Nephron progenitor cell (in vitro differentiated cells): ENCODE results near the gene TCAP.
A peak's percentile ranks its signal among the peaks of the same experiment; 100 is the strongest.

Experiments used
- DNase-seq: peaks from one replicate; pipeline ENCODE4 v3.0.0; 2021
- H3K27ac Mint-ChIP-seq: 2 replicates; pipeline ENCODE4 v1.8.0; 2021; ENCODE audit warnings: mild to moderate bottlenecking, moderate library complexity, mixed read lengths
- H3K27me3 Mint-ChIP-seq: 2 replicates; pipeline ENCODE4 v1.8.0; 2021; ENCODE audit warnings: mild to moderate bottlenecking, low read depth, mixed read lengths; ENCODE audit not compliant: poor library complexity
- H3K36me3 Mint-ChIP-seq: 2 replicates; pipeline ENCODE4 v1.8.0; 2021; ENCODE audit warnings: low read depth, mixed read lengths
- H3K4me1 Mint-ChIP-seq: 2 replicates; pipeline ENCODE4 v1.8.0; 2021; ENCODE audit warnings: mixed read lengths
- H3K4me3 Mint-ChIP-seq: 2 replicates; pipeline ENCODE4 v1.8.0; 2021; ENCODE audit warnings: mild to moderate bottlenecking, moderate library complexity, mixed read lengths
- H3K9me3 Mint-ChIP-seq: 2 replicates; pipeline ENCODE4 v1.8.0; 2021; ENCODE audit warnings: mild to moderate bottlenecking, moderate library complexity, mixed read lengths
- TF ChIP-seq, protein P1 (sequence below): fragments of 200-600 bp; sonication (generic); IDR thresholded peaks from 2 replicates; pipeline ENCODE4 v1.5.0; 2021; ENCODE audit warnings: antibody characterized with exemption

The TCAP gene

DNA sequence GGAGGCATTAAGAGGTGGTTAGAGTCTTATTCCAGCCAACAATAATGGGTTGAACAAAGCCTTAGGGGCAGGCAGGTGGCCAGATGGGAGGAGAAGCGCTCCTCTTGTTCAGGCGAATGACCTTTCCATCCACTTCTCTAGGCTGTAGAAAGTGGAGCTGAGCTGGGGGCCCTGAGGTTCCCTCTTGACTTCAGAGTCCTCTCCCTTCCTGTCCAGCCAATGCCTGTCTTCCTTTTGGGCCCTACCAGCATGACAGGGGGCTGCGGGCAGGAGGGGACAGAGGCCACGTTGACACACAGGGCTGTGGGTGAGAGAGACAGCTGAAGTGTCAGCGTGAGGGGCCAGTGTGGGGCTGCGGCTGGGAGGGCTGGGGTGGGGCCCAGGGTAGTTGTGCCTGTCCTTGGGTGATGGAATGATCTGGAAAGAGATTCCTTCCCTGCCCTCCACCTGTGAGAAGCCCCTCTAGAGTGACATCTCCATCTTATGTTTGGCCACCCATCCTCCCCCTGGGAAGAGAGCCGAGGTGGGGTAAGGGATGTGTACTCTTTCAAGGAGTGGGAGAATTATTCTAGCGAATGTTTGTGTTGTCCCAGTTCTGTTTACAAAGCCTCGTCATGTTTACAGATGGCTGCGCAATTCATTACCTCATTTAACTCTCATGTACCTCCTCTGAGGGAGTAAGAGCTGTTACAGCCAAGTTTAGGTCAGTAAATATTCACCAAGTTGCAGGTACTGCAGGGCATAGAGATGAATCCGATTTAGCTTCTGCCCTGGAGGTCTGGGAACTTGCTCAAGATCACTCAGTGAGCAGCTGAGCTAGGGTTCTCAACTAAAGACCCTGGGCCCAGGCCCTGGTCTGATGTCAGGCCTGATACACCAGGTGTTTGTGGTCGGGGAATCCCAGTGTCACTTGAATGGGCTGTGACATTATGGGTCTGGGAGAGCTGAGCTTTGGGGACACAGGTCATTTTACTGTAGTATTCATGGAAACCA is 38.0 kb downstream of the TCAP start:
- H3K27me3 Mint-ChIP-seq, result peaks cover 18% of the 10 kb centered on the region
- H3K9me3 Mint-ChIP-seq, result no peaks in the 10 kb centered on the region
- peak overlapping the region; percentile 65 for H3K27ac Mint-ChIP-seq
- DNase-seq, result no peak
- TF ChIP-seq, protein P1, sequence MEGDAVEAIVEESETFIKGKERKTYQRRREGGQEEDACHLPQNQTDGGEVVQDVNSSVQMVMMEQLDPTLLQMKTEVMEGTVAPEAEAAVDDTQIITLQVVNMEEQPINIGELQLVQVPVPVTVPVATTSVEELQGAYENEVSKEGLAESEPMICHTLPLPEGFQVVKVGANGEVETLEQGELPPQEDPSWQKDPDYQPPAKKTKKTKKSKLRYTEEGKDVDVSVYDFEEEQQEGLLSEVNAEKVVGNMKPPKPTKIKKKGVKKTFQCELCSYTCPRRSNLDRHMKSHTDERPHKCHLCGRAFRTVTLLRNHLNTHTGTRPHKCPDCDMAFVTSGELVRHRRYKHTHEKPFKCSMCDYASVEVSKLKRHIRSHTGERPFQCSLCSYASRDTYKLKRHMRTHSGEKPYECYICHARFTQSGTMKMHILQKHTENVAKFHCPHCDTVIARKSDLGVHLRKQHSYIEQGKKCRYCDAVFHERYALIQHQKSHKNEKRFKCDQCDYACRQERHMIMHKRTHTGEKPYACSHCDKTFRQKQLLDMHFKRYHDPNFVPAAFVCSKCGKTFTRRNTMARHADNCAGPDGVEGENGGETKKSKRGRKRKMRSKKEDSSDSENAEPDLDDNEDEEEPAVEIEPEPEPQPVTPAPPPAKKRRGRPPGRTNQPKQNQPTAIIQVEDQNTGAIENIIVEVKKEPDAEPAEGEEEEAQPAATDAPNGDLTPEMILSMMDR, result no peak
- H3K4me1 Mint-ChIP-seq, result peaks cover 59% of the 10 kb centered on the region
- H3K4me3 Mint-ChIP-seq, result no peak overlapping the region
- peaks cover 4% of the 10 kb centered on the region for H3K36me3 Mint-ChIP-seq

DNA sequence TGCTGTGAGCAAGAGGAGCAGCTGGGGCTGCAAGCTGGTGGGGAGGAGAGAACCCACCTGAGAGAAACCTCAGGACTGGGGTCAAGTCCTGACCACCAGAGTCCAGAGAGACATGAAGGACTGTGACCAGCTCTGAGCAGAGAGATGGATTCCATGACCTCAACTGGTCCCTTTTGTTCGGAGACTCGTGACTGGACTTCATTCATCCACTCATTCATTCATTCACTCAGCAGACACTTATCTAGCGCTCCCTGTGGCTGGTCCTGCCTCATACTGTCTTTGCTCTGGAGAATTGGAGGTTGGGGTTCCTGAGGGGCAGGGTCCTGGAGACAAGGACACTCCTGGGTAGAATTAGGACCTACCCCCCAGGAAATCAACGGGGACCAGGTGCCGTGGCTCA is 38.8 kb downstream of the TCAP start:
- peaks cover 4% of the 10 kb centered on the region for H3K36me3 Mint-ChIP-seq
- no peak overlapping the region for H3K27ac Mint-ChIP-seq
- H3K9me3 Mint-ChIP-seq, result no peaks in the 10 kb centered on the region
- TF ChIP-seq, protein P1, result no peak
- peaks cover 16% of the 10 kb centered on the region for H3K27me3 Mint-ChIP-seq
- DNase-seq, result no peak
- no peak overlapping the region for H3K4me3 Mint-ChIP-seq
- peaks cover 57% of the 10 kb centered on the region for H3K4me1 Mint-ChIP-seq

DNA sequence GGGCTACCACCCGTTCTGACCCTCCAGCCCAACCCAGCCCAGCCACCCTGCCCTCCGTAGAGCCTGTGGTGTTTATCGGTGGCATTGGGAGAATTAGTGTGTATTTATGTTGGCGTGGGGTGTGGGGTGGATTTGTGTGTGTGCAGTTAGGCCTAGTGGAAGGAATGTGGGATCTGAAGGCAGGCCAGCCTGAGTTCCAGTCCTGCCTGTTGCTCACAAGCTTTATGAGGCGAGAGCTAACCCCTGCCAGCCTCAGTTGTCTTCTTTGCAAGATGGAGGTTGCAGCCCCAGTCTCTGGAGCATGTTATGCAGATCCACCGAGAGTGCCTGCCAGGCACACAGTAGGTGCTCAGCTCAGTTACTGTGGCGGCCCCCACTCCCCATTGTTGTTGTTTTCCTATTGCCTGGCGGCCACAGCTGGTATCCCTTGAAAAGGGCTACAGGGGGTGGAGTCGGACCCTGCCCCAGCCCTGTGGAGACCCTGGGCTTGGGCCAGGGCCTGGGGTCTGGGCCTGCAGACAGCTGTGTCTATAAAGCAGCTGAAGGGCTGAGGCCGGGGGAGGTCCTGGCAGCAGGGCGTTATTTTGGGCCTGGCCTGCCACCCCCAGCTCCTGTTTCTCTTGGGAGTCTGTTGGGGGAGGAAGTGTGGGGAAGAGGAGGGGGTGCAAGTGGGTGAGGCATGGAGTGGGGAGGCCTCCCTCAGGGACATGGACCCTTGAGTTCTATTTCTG is 39.8 kb downstream of the TCAP start:
- peaks cover 9% of the 10 kb centered on the region for H3K36me3 Mint-ChIP-seq

DNA sequence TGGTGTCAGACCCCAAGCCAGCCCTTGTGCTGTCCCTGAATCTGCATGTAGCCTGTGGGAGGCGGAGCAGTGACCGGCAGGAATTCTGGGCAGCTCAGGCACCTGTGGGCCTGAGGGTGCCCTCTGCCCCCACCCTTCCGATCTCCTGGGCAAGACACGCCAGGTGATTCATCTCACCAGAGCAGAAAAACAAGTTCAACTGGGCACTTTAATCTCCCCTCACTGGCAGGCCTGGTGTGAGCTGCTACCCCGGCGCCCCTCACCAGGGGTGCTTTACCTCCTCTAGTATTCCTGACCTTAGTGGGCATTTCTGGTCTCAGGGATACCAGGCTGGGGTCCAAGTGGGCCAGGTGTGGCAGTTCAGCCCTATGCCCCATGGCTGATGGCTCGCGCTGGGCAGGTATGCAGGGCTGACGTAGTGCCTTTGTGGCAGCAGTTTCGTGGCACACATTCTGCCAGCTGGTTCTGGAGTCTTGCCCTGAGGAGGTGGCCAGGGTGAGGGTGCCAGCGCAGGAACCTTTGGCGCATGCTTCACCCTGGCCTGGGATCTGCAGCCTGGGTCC is 40.7 kb downstream of the TCAP start:
- H3K9me3 Mint-ChIP-seq, result no peaks in the 10 kb centered on the region
- TF ChIP-seq, protein P1, result no peak
- peaks cover 8% of the 10 kb centered on the region for H3K27me3 Mint-ChIP-seq
- DNase-seq, result no peak
- peaks cover 43% of the 10 kb centered on the region for H3K4me1 Mint-ChIP-seq
- H3K27ac Mint-ChIP-seq, result no peak overlapping the region
- H3K4me3 Mint-ChIP-seq, result no peak overlapping the region
- peaks cover 9% of the 10 kb centered on the region for H3K36me3 Mint-ChIP-seq

More for the DNA sequence above, 39.8 kb downstream of the TCAP start:
- DNase-seq, result no peak
- H3K4me3 Mint-ChIP-seq, result no peak overlapping the region
- peaks cover 47% of the 10 kb centered on the region for H3K4me1 Mint-ChIP-seq
- H3K27me3 Mint-ChIP-seq, result peaks cover 8% of the 10 kb centered on the region
- H3K9me3 Mint-ChIP-seq, result no peaks in the 10 kb centered on the region
- TF ChIP-seq, protein P1, result no peak
- no peak overlapping the region for H3K27ac Mint-ChIP-seq

DNA sequence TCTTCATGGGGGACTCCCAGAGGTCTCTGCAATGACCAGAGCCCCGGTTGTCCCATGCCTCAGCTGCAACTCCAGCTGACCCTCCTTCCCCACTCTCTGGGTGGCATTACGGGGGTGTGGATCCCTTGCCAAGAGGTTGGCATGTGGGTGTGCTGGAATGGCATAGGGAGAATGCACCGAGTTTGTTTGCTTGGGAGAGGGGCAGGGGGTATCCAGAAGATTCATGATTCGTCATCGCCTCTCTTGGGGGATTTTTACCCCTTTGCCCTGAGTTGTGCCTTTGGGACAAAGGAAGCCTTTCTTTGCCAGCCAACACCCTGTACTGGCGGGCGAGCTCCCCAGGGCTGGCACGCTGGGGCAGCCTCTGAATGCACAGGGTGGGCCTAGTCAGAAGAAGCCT is 41.2 kb downstream of the TCAP start:
- peaks cover 6% of the 10 kb centered on the region for H3K27me3 Mint-ChIP-seq
- H3K36me3 Mint-ChIP-seq, result peaks cover 9% of the 10 kb centered on the region
- H3K4me3 Mint-ChIP-seq, result no peak overlapping the region
- H3K27ac Mint-ChIP-seq, result no peak overlapping the region
- TF ChIP-seq, protein P1, result no peak
- peaks cover 38% of the 10 kb centered on the region for H3K4me1 Mint-ChIP-seq
- no peaks in the 10 kb centered on the region for H3K9me3 Mint-ChIP-seq
- no peak for DNase-seq
